Left ventricle myocardium superior (tissue), 1 donor: Measurements from ENCODE around the gene UBASH3A. TPM values are rescaled to one million over a fixed set of nuclear protein-coding genes. Genes with fewer than 3 reads are reported as not detected.

Source experiments
- ATAC-seq: fragments of 200-7000 bp; cut with Tn5 transposase; one replicate; pipeline ENCODE4 v1.9.1; 2020; ENCODE audit warnings: mild to moderate bottlenecking, moderate library complexity
- DNase-seq: peaks from one replicate; pipeline ENCODE4 v3.0.0-alpha.2; 2020
- intact Hi-C: fragments of 100-400 bp; cut with micrococcal nuclease; formaldehyde crosslinking; loops from one replicate; pipeline ENCODE4 v1.11.0; 2022
- total RNA-seq: library from RNA; stranded (reverse); fragmentation: NEBNext Ultra II Directional; extraction: Animal tissue kit (Norgen Biotek cat#: 25700); gene quantifications from one replicate; pipeline ENCODE4 v1.2.1, GENCODE V29; 2021
- donor health status: DM: no; HTN: yes; CAD: no; lungs with severe emphysema.

The UBASH3A gene
- total RNA-seq, 1 donor from 2014 or later = not detected

- no peak for DNase-seq
- intact Hi-C loops = no loop called here
- no peak for ATAC-seq
These were observed 29.7 kb upstream of the UBASH3A start for GRCh38 chr21:42373908-42374455.

GRCh38 chr21:42374457-42374856, 29.2 kb upstream of the UBASH3A start:
- intact Hi-C loops = no loop called here
- ATAC-seq = no peak
- DNase-seq = no peak

GRCh38 chr21:42374864-42375499, 28.7 kb upstream of the UBASH3A start:
- intact Hi-C loops = no loop called here
- DNase-seq (no peak), ATAC-seq (no peak)

GRCh38 chr21:42375506-42375905, 28.2 kb upstream of the UBASH3A start:
- ATAC-seq = no peak
- intact Hi-C loops = no loop called here
- DNase-seq = no peak

GRCh38 chr21:42375966-42376337, 27.8 kb upstream of the UBASH3A start:
- intact Hi-C loops = no loop called here
- ATAC-seq (no peak), DNase-seq (no peak)

- intact Hi-C loops = no loop called here
- no peak for DNase-seq
- ATAC-seq = no peak
These were observed 27.2 kb upstream of the UBASH3A start for GRCh38 chr21:42376338-42376982.

GRCh38 chr21:42377211-42377950, 26.3 kb upstream of the UBASH3A start:
- intact Hi-C loops = no loop called here
- DNase-seq (no peak), ATAC-seq (no peak)

GRCh38 chr21:42377951-42378340, 25.8 kb upstream of the UBASH3A start:
- no peak for DNase-seq
- no peak for ATAC-seq
- intact Hi-C loops = no loop called here

- ATAC-seq (no peak), DNase-seq (no peak)
- intact Hi-C loops = no loop called here
These were observed 25.3 kb upstream of the UBASH3A start for GRCh38 chr21:42378418-42378817.

- ATAC-seq (no peak), DNase-seq (no peak)
- intact Hi-C loops = no loop called here
These were observed 24.1 kb upstream of the UBASH3A start for GRCh38 chr21:42379426-42380215.

GRCh38 chr21:42381347-42381984, 22.2 kb upstream of the UBASH3A start:
- no peak for DNase-seq
- intact Hi-C loops = no loop called here
- no peak for ATAC-seq

GRCh38 chr21:42382915-42383314, 20.8 kb upstream of the UBASH3A start:
- intact Hi-C loops = no loop called here
- DNase-seq (no peak), ATAC-seq (no peak)

GRCh38 chr21:42383331-42383730, 20.4 kb upstream of the UBASH3A start:
- no peak for ATAC-seq
- intact Hi-C loops = no loop called here
- DNase-seq = no peak

- intact Hi-C loops = no loop called here
- ATAC-seq (no peak), DNase-seq (no peak)
These were observed 19.4 kb upstream of the UBASH3A start for GRCh38 chr21:42384156-42384945.

GRCh38 chr21:42384989-42385388, 18.7 kb upstream of the UBASH3A start:
- DNase-seq = no peak
- intact Hi-C loops = no loop called here
- ATAC-seq = no peak

- no peak for DNase-seq
- intact Hi-C loops = no loop called here
- ATAC-seq = no peak
These were observed 18.1 kb upstream of the UBASH3A start for GRCh38 chr21:42385619-42386018.

- DNase-seq = no peak
- intact Hi-C loops = no loop called here
These were observed 17.6 kb upstream of the UBASH3A start for GRCh38 chr21:42386034-42386591.

GRCh38 chr21:42387164-42387563, 16.5 kb upstream of the UBASH3A start:
- intact Hi-C loops = no loop called here
- ATAC-seq = no peak

More at GRCh38 chr21:42386034-42386591, 17.6 kb upstream of the UBASH3A start:
- ATAC-seq = no peak

More at GRCh38 chr21:42387164-42387563, 16.5 kb upstream of the UBASH3A start:
- DNase-seq = no peak
